H1 (cell line): ENCODE measurements around the gene ABI3BP. TPM values are rescaled to one million over a fixed set of nuclear protein-coding genes. Genes with fewer than 3 reads are reported as not detected.

ENCODE experiments used
- E2F6 ChIP-seq: IDR thresholded peaks from 2 replicates; pipeline ENCODE4 v1.6.1; 2012; ENCODE audit warnings: inconsistent platforms
- RAD21 ChIP-seq, 2 experiments: IDR thresholded peaks in 1 of 2; conservative IDR thresholded peaks in 1 of 2; 2 replicates each; pipeline ENCODE4 v1.6.1; 2011; ENCODE audit warnings: low read depth in 2 of 2, low read length in 2 of 2, improper control_type of control experiment in 1 of 2, inconsistent platforms in 1 of 2, mild to moderate bottlenecking in 1 of 2, moderate library complexity in 1 of 2
- RBBP5 ChIP-seq: IDR thresholded peaks from 2 replicates; pipeline ENCODE4 v1.7.1; 2012; ENCODE audit warnings: low read depth, mild to moderate bottlenecking, inconsistent platforms, low read length, moderate library complexity, borderline replicate concordance
- SRF ChIP-seq: IDR thresholded peaks from 2 replicates; pipeline ENCODE4 v1.6.1; 2011; ENCODE audit warnings: mild to moderate bottlenecking, low read depth, low read length, moderate library complexity
- ZNF274 ChIP-seq: IDR thresholded peaks from 2 replicates; pipeline ENCODE4 v1.7.0; 2012; ENCODE audit warnings: low read length, borderline replicate concordance; ENCODE audit errors: extremely low read depth
- polyA plus RNA-seq, 7 experiments: library from polyadenylated mRNA; depleted of rRNA in 3 of 7; stranded (reverse) in 5 of 7; unstranded in 2 of 7; fragments of >200 nt in 5 of 7; fragments of 200-250 nt in 2 of 7; gene quantifications; 1 replicate in 5 of 7; 2 replicates in 1 of 7; 4 replicates in 1 of 7; pipeline versions ENCODE4 v1.2.1 to v1.2.3, GENCODE V29; 2011 to 2013; ENCODE audit warnings: missing spikeins in 2 of 7, mixed read lengths in 2 of 7
- total RNA-seq: library from RNA; stranded (reverse); fragmentation: NEBNext Ultra II Directional; extraction: Animal tissue kit (Norgen Biotek cat#: 25700); gene quantifications from 2 replicates; pipeline ENCODE4 v1.2.1, GENCODE V29; 2021

Gene ABI3BP
- total and polyA plus RNA-seq, 2 of the 8 experiments (the other 6 are each of a cell fraction or from before 2014, with no cell fraction given): 0.08 to 0.32 TPM

GRCh38 chr3:100726706-100727105 is 266.5 kb downstream of the ABI3BP start (continued):
- TF ChIP-seq E2F6: no peak
- no peak for TF ChIP-seq SRF
- no peak for TF ChIP-seq RBBP5
- no peak for TF ChIP-seq RAD21 (IDR thresholded peaks at IDR 0.05 in 1 of 2, conservative IDR thresholded peaks at IDR 0.05 in 1 of 2; ENCODE audit: low read depth in 2 of 2, low read length in 2 of 2)
- no peak for TF ChIP-seq ZNF274
